ENCODE results near the gene SMAD6.

SMAD6 gene

GRCh38 chr15:66721501-66721937 is 19.5 kb downstream of the SMAD6 start:
- TF ChIP-seq REST (IDR thresholded peaks at IDR 0.05; ENCODE audit: insufficient read depth in 1 of 2, low read depth in 2 of 2, low read length in 2 of 2) (no peak), POLR2AphosphoS5 (IDR thresholded peaks at IDR 0.05; ENCODE audit: low read depth, low read length) (no peak), SIN3A (IDR thresholded peaks at IDR 0.05; ENCODE audit: borderline replicate concordance, insufficient read depth, low read length) (no peak), FOXP2 (optimal IDR thresholded peaks at IDR 0.05; ENCODE audit: borderline replicate concordance, extremely low read depth, extremely low read length, insufficient read depth) (no peak), TAF1 (IDR thresholded peaks at IDR 0.05; ENCODE audit: borderline replicate concordance, insufficient read depth, low read length) (no peak)

GRCh38 chr15:66721954-66722353 is 19.9 kb downstream of the SMAD6 start:
- no peak for TF ChIP-seq REST (IDR thresholded peaks at IDR 0.05; ENCODE audit: insufficient read depth in 1 of 2, low read depth in 2 of 2, low read length in 2 of 2)
- no peak for TF ChIP-seq POLR2AphosphoS5 (IDR thresholded peaks at IDR 0.05; ENCODE audit: low read depth, low read length)
- no peak for TF ChIP-seq FOXP2 (optimal IDR thresholded peaks at IDR 0.05; ENCODE audit: borderline replicate concordance, extremely low read depth, extremely low read length, insufficient read depth)
- no peak for TF ChIP-seq TAF1 (IDR thresholded peaks at IDR 0.05; ENCODE audit: borderline replicate concordance, insufficient read depth, low read length)
- no peak for TF ChIP-seq SIN3A (IDR thresholded peaks at IDR 0.05; ENCODE audit: borderline replicate concordance, insufficient read depth, low read length)

GRCh38 chr15:66722757-66723540 is 20.9 kb downstream of the SMAD6 start:
- TF ChIP-seq REST (IDR thresholded peaks at IDR 0.05; ENCODE audit: insufficient read depth in 1 of 2, low read depth in 2 of 2, low read length in 2 of 2) (no peak), POLR2AphosphoS5 (IDR thresholded peaks at IDR 0.05; ENCODE audit: low read depth, low read length) (no peak), FOXP2 (optimal IDR thresholded peaks at IDR 0.05; ENCODE audit: borderline replicate concordance, extremely low read depth, extremely low read length, insufficient read depth) (no peak), SIN3A (IDR thresholded peaks at IDR 0.05; ENCODE audit: borderline replicate concordance, insufficient read depth, low read length) (no peak), TAF1 (IDR thresholded peaks at IDR 0.05; ENCODE audit: borderline replicate concordance, insufficient read depth, low read length) (no peak)

GRCh38 chr15:66723826-66724731 is 22.0 kb downstream of the SMAD6 start:
- TF ChIP-seq POLR2AphosphoS5 (IDR thresholded peaks at IDR 0.05; ENCODE audit: low read depth, low read length) (no peak), REST (IDR thresholded peaks at IDR 0.05; ENCODE audit: insufficient read depth in 1 of 2, low read depth in 2 of 2, low read length in 2 of 2) (no peak), SIN3A (IDR thresholded peaks at IDR 0.05; ENCODE audit: borderline replicate concordance, insufficient read depth, low read length) (no peak), FOXP2 (optimal IDR thresholded peaks at IDR 0.05; ENCODE audit: borderline replicate concordance, extremely low read depth, extremely low read length, insufficient read depth) (no peak), TAF1 (IDR thresholded peaks at IDR 0.05; ENCODE audit: borderline replicate concordance, insufficient read depth, low read length) (no peak)

Data from PFSK-1 (cell line).